Fibroblast of pulmonary artery (primary cell): ENCODE results near the gene AASS.

Experiments
- DNase-seq: peaks from one replicate; pipeline ENCODE4 v3.0.0-alpha.2; 2010; ENCODE audit warnings: low read depth
- H3K4me3 ChIP-seq: replicated peaks from 2 replicates; pipeline ENCODE4 v1.5.1; 2011; ENCODE audit warnings: low read depth, mild to moderate bottlenecking, control low read depth, low read length, moderate library complexity
- CTCF ChIP-seq: IDR thresholded peaks from 2 replicates; pipeline ENCODE4 v1.5.1; 2011; ENCODE audit warnings: mild to moderate bottlenecking, control low read depth, low read length, inconsistent platforms; ENCODE audit errors: missing control alignments

Gene AASS

GRCh38 chr7:122082670-122083069 is 61.4 kb downstream of the AASS start:
- no peak for DNase-seq
- no peak overlapping the region for H3K4me3 ChIP-seq
- TF ChIP-seq CTCF, result no peak

GRCh38 chr7:122082160-122082559 is 61.9 kb downstream of the AASS start:
- no peak for DNase-seq
- no peak overlapping the region for H3K4me3 ChIP-seq
- no peak for TF ChIP-seq CTCF

DNA sequence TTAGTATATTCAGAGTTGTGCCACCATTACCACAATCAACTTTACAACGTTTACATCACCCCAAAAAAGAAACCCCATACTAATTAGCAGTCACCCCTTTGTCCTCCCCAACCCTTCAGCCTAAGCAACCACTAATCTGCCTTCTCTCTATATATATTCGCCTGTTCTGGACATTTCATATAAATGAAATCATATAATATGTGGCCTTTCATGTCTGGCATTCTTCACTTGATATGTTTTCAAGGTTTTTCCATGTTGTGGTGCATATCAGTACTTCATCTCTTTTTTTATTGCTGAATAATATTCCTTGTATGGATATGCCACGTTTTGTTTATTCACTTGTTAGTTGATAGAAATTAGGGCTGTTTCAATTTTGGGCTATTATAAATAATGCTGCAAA is 70.4 kb downstream of the AASS start:
- H3K4me3 ChIP-seq, result no peak overlapping the region
- no peak for DNase-seq
- TF ChIP-seq CTCF, result no peak

- H3K4me3 ChIP-seq, result no peak overlapping the region
- no peak for TF ChIP-seq CTCF
- DNase-seq, result no peak
Measured at GRCh38 chr7:122072924-122073599, 71.0 kb downstream of the AASS start.

GRCh38 chr7:122072272-122072671 is 71.8 kb downstream of the AASS start:
- H3K4me3 ChIP-seq, result no peak overlapping the region
- TF ChIP-seq CTCF, result no peak
- DNase-seq, result no peak

GRCh38 chr7:122070834-122071233 is 73.2 kb downstream of the AASS start:
- TF ChIP-seq CTCF, result no peak
- H3K4me3 ChIP-seq, result no peak overlapping the region
- no peak for DNase-seq

- no peak overlapping the region for H3K4me3 ChIP-seq
- TF ChIP-seq CTCF, result no peak
- no peak for DNase-seq
Measured at GRCh38 chr7:122070062-122070461, 74.0 kb downstream of the AASS start.
